Measurements from ENCODE around the gene CLSTN3.

DNA sequence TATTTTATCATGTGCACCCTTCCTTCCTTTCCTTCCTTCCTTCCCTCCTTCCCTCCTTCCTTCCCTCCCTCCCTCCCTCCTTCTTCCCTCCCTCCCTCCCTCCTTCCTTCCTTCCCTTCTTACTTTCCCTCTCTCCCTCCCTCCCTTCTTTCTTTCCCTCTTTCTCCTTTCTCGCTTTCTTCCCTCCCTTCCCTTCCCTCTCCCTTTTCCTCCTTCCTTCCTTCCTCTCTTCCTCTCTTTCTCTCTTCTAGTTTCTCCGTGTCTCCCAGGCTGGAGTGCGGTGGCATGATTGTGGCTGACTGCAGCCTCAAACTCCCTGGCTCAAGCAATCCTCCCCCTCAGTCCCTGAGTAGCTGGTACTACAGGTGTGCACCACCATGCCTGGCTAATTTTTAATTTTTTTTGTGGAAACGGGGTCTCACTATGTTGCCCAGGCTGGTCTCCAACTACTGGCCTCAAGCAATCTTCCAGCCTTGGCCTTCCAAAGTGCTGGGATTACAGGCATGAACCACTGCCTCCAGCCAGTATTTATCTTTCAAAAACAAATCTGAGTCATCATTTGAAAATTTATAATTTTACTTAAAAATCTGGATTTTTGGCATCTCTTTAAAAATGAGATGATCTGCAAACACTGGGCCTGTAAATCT, 29.0 kb upstream of the CLSTN3 start:
- TF ChIP-seq, protein P1, sequence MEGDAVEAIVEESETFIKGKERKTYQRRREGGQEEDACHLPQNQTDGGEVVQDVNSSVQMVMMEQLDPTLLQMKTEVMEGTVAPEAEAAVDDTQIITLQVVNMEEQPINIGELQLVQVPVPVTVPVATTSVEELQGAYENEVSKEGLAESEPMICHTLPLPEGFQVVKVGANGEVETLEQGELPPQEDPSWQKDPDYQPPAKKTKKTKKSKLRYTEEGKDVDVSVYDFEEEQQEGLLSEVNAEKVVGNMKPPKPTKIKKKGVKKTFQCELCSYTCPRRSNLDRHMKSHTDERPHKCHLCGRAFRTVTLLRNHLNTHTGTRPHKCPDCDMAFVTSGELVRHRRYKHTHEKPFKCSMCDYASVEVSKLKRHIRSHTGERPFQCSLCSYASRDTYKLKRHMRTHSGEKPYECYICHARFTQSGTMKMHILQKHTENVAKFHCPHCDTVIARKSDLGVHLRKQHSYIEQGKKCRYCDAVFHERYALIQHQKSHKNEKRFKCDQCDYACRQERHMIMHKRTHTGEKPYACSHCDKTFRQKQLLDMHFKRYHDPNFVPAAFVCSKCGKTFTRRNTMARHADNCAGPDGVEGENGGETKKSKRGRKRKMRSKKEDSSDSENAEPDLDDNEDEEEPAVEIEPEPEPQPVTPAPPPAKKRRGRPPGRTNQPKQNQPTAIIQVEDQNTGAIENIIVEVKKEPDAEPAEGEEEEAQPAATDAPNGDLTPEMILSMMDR (IDR thresholded peaks at IDR 0.05) = no peak
- TF ChIP-seq POLR2A (IDR thresholded peaks at IDR 0.05) = no peak

Measured in testis (tissue), 2 donors.